Measurements from ENCODE around the gene UQCR11.
"Not testable (repeated sequence)": the region's sequence is repeated elsewhere in the genome, so short reads cannot be mapped to it uniquely, and the experiment has no call there.

Gene UQCR11

GRCh38 chr19:1605236-1606137 is at the start of gene UQCR11:
Gene UQCR11, minus strand, starts transcription at chr19:1605462. Its CDS starts 53 bp downstream, at chr19:1605409.
- peak; percentile 82 for DNase-seq

DNA sequence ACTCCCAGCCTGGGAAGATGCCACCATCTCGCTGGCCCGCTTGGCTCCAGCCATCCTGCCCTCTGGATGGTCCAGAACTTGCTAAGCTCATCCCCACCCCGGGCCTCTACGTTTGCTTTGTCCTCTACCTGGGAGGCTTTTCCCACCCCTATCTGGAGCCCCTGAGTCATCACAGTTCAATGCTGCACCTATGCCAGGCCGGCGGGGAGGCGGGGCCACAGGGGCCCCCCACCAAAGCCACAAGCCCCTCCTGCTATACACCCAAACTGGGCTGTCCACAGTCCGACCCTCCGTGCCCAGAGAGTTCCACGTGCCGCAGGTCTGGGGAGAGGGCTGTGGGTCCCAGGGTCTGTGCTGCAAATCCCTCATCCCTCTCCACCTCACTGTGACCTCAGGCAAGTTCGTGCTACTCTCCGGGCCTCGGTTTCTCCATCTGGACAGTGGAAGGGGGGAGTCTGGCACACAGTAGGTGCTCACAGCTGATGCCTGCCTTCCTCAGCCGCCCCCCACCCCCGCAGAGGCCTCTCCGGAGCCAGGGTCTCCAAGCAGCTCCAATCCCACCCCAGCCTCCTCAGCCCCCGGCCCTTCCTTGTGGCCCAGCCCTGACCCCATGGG is 49.0 kb upstream of the UQCR11 start:
- no peak for DNase-seq

GRCh38 chr19:1653300-1653628 is 48.0 kb upstream of the UQCR11 start:
- no peak for DNase-seq

- DNase-seq, result peak; percentile 98
These were observed 47.4 kb upstream of the UQCR11 start, which contains the start of gene TCF3 for GRCh38 chr19:1652471-1653299. Gene TCF3, minus strand, starts transcription at chr19:1652615. Its CDS starts 2,367 bp downstream, at chr19:1650248.

DNA sequence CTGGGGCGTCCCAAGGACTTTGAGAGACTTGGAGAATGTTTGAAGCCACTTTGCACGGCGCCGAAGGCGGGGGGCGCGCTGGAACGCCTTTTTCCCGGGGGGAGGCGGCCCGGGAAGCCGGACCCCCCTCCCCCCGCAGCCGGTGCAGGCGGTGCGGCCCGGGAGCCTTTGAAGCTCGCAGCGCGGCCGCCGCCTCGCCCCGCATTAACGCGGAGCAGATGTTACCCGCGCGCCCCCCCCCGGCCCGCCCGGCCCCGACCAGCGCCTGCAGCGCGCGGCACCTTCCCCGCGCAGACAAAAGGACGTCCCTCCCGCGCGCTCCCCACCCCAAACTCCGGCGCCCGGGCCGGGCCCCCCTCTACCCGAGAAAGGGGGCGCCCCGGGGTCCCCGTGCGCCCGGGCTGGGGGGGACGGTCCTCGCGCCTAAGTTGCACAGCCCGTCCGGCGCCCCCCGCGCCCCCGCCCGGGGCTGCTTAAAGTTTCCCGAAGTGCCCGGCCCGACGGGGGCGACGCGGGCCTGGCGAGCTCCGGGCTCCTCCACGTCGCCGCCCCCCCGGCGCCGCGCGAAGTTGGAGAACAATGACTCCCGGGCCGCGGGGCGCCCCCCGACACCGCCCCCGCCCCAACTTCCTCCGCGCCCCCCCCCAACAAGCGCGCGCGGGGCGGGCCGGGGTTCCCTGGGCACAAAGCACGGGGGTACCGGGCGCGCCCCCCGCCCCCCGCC is 46.5 kb upstream of the UQCR11 start:
- peak; percentile 22 for DNase-seq

DNA sequence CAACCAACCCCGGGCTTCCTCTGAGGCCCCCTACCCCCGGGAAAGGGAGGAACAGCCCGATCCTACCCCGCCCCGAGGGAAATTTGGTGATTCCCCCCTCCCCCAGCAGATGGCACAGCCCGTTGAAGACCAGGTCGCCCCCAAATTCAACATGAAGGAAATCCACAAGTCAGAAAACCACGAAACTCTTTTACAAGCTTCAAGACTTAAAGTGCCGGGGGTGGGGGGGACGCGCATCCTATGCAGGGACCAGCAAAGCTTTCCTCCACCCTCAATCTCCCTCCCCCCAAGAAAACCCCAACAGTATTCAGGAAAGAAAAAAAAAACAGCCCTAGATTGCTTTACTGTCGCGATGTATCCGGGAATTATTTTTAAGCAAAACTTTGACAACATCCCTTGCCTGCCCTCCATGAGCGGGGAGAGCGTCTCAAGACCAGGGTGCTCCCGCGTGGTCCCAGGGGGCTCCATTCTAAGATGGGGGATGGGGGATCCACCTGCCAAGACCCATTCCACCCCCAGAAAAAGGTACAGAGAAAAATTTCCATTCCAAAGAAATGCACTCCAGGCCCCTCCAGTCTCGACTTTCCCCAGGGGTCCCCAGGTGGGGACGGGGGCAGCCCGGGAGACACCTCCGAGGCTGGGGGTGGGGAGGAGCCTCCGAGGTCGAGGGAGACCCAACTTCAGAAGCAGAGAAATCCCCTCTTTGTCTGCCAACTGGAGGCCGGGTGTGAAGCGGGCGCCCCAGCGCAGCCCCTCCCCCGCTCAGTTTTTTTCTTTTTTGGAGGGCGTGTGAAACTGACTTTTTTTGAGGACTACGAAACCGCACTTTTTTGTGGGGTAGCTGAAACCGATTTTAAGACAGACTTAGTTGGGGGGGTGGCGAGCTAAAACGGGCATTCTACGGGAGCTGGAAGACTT is 45.6 kb upstream of the UQCR11 start:
- DNase-seq, result peak; percentile 37

GRCh38 chr19:1649706-1650649 is 44.7 kb upstream of the UQCR11 start:
- DNase-seq, result no peak

DNA sequence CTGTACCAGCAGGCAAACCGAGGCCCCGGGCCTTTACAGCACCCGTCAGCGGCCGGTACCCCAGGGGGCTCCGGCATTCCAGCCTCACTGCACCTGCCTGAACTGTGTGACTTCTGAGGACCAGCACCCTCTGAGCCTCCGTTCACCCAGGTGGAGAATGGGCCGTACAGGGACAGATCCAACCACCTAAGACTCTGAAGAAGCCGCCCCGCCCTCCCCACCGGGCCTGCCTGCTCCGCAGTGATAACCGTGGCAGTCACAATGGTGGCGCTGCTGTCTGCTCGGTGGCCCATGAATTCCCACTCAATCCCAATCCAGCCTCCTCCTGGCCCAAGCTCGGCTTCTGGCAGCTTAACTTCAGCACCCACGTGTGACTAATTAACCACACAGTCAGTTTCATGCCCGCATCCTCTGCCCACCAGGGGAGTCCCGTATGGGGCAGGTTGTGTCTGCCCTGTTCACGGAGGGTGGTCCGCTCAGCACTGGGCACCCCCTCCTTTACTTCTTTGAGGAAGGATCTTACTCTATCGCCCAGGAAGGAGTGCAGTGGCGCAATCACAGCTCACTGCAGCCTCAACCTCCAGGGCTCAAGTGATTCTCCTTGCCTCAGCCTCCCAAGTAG is 43.8 kb upstream of the UQCR11 start:
- DNase-seq, result no peak

DNA sequence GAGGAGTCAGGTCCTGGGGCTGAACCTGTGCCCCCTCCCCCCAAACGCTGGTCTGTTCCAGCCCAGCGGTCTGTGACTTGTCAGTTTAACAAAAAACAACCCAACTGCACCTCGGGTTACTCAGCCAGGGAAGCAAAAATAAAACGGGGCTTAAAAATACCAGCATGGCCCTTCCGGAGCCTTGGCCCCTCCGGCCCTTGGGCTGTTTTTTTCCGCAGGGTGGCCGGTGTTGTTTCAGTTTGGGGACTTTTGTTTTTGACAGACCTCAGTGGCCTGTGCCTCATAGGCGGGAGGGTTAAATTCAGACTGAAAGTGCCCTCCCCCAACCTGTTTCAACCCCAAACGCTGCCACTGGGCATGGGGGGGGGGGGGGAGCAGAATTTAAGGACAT is 43.2 kb upstream of the UQCR11 start:
- DNase-seq, result no peak

DNA sequence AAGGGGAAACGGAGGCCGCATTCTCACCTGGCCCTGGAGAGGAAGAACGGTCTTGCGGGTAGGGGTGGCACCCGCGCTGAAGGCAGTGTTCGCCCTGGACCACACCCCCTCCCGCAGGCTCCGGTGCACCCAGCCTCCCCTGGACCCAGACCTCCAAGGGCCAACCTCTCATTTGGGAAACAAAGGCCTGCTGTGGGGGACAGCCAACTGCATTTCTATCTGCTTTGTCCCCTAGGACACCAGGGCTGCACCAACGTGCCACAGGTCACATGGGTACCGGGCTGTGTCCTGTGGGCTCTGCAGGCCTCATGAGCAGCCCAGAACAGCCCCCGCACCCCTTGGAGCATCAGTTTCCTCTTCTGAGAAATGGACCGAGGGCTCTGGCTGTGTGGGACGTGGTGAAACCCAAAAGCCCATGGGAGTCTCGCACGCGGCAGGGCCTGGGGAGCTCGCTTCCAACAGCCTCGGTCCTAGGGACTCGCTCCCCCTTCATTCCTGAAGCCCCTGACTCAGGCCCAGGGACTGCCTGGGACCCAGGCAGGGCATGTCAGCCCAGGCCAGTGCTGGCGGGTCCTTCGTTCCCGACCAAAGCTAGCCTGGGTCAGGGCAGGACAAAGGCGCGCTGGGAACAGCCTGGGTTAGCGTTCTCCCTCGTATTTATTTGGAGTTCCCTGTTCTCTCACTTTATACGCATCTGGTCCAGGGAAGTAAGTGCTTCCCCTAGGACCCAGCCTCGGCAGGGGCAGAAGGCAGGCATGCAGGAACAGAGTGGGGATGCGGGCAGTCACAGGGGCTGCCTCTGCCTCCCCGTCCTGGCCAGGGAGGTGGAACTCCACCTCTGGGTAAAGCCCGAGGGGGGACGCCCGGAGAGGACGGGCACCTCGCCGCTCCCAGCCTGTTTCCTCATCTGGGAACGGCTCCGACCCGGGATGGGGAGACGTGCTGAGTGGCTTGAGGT is 42.5 kb upstream of the UQCR11 start:
- DNase-seq, result no peak

DNA sequence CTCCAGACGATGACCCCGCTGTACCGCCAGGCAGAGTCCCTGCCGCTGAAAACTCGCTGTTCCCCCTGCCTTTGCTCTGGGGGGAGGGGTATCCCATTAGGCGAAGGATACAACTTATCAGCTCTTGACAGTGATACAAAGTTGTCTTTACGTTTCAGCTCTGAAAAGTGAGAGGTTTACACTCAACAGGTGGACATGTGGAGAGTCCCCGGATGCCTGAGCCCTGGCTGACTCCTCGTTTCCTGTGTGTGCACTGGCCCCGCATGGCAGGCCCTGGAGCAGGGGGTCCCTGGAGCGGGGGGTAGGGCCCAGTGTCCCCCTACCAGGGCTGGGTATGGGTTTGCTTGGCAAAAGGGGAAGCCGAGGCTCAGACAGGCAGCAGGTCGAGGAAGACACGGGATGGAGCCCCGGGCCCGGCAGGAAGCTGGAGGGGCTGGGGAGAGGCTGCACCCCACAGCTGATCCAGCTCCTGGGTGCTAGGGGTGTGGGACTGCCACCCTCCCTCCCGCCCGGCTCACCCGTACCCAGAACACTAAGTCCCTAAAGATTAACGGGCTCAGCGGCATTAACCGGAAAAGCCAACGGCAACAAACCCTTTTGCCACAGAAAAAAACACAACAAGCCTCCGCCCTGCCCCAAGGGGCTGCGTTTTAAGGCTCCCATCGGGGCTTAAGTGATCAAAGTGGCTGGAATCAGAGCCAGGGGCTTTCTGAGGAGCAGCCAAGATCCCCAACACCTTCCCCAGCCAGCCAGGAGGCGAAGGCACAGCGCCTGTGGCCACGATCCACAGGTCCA is 41.6 kb upstream of the UQCR11 start:
- no peak for DNase-seq

DNA sequence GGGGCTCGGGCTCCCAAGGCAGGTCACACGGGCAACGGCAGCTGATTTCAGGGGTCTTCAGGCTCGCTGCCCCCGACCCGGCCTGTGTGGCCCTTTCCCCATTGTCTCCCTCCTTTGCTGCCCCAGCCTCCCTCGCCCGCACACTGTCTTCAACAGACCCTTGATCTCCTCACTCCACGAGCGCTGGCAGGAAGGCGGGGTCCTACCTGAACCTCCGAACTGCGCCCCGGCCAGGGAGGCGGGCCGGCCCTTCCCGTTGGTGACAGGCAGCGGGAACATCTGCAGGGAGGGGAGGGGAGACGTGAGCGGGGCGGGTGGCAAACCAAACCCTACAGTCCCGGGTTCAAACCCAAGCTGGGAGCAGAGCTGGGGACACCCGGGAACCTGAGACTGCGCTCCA is 40.9 kb upstream of the UQCR11 start:
- no peak for DNase-seq

- no peak for DNase-seq
These were observed 40.0 kb upstream of the UQCR11 start for GRCh38 chr19:1645299-1645698.

- no peak for DNase-seq
These were observed 38.8 kb upstream of the UQCR11 start for GRCh38 chr19:1644070-1644469.

GRCh38 chr19:1640893-1641448 is 35.7 kb upstream of the UQCR11 start:
- not testable (repeated sequence) for DNase-seq

- no peak for DNase-seq
These were observed 31.3 kb upstream of the UQCR11 start for GRCh38 chr19:1636325-1637236.

GRCh38 chr19:1634938-1635243 is 29.6 kb upstream of the UQCR11 start:
- DNase-seq, result no peak
